ENCODE data around the gene ASB12. TPM values are rescaled to one million over a fixed set of nuclear protein-coding genes. Genes with fewer than 3 reads are reported as not detected.

ASB12 gene
- total RNA-seq, 1 donor from 2014 or later = not detected

- ATAC-seq (no peak), DNase-seq (ENCODE audit: low spot score) (no peak)
- intact Hi-C loops (cut with DNase I) = no loop called here
These were observed 41.5 kb downstream of the ASB12 start for GRCh38 chrX:64188901-64189300.

DNA sequence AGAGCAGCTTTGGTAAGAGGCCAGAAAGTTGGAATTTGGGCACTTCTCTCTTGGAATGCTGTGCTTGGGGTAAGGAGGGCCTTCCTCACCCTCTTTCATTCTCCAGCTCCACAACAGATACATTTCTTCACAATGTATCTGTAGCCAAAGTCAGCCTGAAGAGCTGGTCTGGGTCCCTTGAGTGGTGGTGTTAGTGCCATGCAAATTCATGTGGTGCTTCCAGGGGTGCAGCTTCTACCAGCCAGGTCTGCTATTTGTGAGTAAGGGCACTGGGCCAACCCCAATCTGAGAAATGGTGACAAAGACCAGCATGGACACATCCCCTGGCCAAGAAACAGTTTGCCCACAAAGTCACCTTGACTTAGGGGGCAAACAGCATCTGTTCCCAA is 42.7 kb downstream of the ASB12 start:
- intact Hi-C loops (cut with DNase I) = no loop called here

DNA sequence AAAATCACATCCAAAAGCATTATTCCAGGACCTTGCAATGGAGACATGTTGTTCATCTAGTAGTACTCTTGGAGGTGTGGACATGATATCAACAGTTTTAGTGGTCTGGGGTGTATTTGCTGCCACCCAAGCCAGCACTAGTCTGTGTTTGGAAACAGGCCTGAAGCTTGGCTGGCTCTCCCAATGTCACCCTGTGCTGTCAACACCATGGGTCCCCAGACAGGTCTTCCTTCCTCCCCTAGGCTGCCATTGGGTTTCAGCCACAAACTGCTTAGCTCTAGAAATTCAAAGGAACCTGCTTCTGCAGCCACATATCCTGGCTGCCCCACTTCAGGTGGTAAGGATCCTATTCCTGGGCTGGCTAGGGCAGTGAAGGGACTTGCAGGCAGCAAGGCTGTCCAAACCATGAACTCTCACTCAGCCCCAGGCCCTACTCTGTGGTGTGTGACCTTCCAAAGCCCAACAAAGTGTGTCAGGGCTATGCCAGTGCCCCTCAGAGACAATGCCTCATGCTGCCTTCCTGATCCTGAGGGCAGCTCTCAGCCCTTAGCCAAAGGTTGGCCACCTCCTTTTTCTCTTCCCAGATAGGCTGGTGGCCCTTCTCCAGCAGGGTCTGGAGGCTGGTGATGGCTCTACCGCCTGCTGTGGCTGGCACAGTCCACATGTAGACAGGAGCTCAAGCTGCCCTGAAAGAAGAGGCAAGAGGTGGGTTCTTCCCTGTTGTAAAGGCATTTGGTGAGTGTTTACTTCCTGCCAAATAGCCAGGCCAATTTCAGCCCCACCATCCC is 43.2 kb downstream of the ASB12 start:
- ATAC-seq (no peak), DNase-seq (ENCODE audit: low spot score) (no peak)
- intact Hi-C loops (cut with DNase I) = no loop called here

More for the DNA sequence above, 42.7 kb downstream of the ASB12 start:
- no peak for DNase-seq (ENCODE audit: low spot score)
- ATAC-seq = no peak

GRCh38 chrX:64184396-64184795 is 46.0 kb downstream of the ASB12 start:
- DNase-seq (ENCODE audit: low spot score) (no peak), ATAC-seq (no peak)
- intact Hi-C loops (cut with DNase I) = no loop called here

GRCh38 chrX:64182208-64182607 is 48.2 kb downstream of the ASB12 start:
- DNase-seq (ENCODE audit: low spot score) (no peak), ATAC-seq (no peak)
- intact Hi-C loops (cut with DNase I) = no loop called here

DNA sequence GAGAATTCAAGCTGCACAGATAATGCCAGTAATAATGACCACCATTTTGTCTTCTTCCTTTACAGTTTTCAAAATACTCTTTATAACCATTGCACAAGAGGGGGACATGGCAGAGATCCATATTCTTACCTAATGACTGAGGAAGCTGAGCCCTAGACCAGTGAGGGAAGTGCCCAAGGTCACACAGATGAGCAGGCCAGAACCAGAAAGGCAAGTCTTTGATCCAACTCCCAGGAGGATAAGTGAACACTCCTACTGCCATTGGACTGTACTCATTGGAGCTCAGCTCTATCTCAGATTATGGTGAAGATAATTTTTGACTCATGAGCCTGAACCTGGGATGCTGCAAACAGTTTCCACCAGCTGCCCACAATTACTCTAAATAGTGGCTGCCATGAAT is 53.5 kb downstream of the ASB12 start:
- DNase-seq (ENCODE audit: low spot score) (no peak), ATAC-seq (no peak)
- intact Hi-C loops (cut with DNase I) = loop anchor here (5.0 kb wide), 1 partner anchor 1115 kb away; no protein-coding TSS in a partner anchor

Other genes starting within 250 kb of the ASB12 start
- gene AMER1, start 24.9 kb downstream of the ASB12 start, total RNA-seq = 6.8 TPM
- gene MTMR8, start 164.8 kb upstream of the ASB12 start, total RNA-seq = 4.7 TPM